HepG2 (cell line): ENCODE data around the gene ARAP1.

Experiments
- CTCF ChIP-seq: sonication (generic); formaldehyde crosslinking; IDR thresholded peaks from 2 replicates; pipeline ENCODE4 v1.5.0; 2020; ENCODE audit warnings: mild to moderate bottlenecking, missing genetic modification reagents, moderate library complexity
- DPF2 ChIP-seq: sonication (generic); formaldehyde crosslinking; IDR thresholded peaks from 2 replicates; pipeline ENCODE4 v1.4.0; 2020; ENCODE audit warnings: mild to moderate bottlenecking, low read depth, missing genetic modification reagents, borderline replicate concordance
- ETS1 ChIP-seq: sonication (generic); formaldehyde crosslinking; IDR thresholded peaks from 2 replicates; pipeline ENCODE4 v1.4.0; 2020; ENCODE audit warnings: missing genetic modification reagents
- GABPA ChIP-seq, 2 experiments: IDR thresholded peaks; 2 replicates each; pipeline ENCODE4 v1.6.1; 2011 to 2016; ENCODE audit warnings: low read depth in 2 of 2, low read length in 1 of 2, missing biosample characterization in 1 of 2, missing genetic modification characterization in 1 of 2
- HOXA7 ChIP-seq: sonication (generic); formaldehyde crosslinking; IDR thresholded peaks from 2 replicates; pipeline ENCODE4 v1.8.1; 2022; ENCODE audit warnings: mild to moderate bottlenecking, missing genetic modification reagents, moderate library complexity
- NFE2L2 ChIP-seq: fragments of 150-350 bp; IDR thresholded peaks from 2 replicates; pipeline ENCODE4 v1.6.1; 2014; ENCODE audit warnings: low read length
- PRDM10 ChIP-seq: sonication (generic); formaldehyde crosslinking; IDR thresholded peaks from 2 replicates; pipeline ENCODE4 v1.4.0; 2020; ENCODE audit warnings: low read depth, missing genetic modification reagents
- SIN3A ChIP-seq: IDR thresholded peaks from 2 replicates; pipeline ENCODE4 v1.6.1; 2011; ENCODE audit warnings: low read depth, mild to moderate bottlenecking, control low read depth, low read length, borderline replicate concordance
- SMC3 ChIP-seq: IDR thresholded peaks from 2 replicates; pipeline ENCODE4 v1.6.1; 2011; ENCODE audit warnings: low read length, improper control_type of control experiment
- SRSF1 ChIP-seq: fragments of 200-400 bp; formaldehyde crosslinking; optimal IDR thresholded peaks from 2 replicates; pipeline ENCODE3; 2017; ENCODE audit warnings: mild to moderate bottlenecking, low read depth, low read length, moderate library complexity
- TERF1 ChIP-seq: sonication (generic); formaldehyde crosslinking; IDR thresholded peaks from 2 replicates; pipeline ENCODE4 v1.8.0; 2022; ENCODE audit warnings: mild to moderate bottlenecking, missing genetic modification reagents, moderate library complexity
- ZNF512 ChIP-seq: sonication (generic); formaldehyde crosslinking; IDR thresholded peaks from 2 replicates; pipeline ENCODE4 v1.4.0; 2020; ENCODE audit warnings: mild to moderate bottlenecking, missing genetic modification reagents
- ZNF709 ChIP-seq: sonication (generic); formaldehyde crosslinking; IDR thresholded peaks from 2 replicates; pipeline ENCODE4 v1.5.0; 2020; ENCODE audit warnings: mild to moderate bottlenecking, missing genetic modification reagents
- ZSCAN20 ChIP-seq: sonication (generic); formaldehyde crosslinking; IDR thresholded peaks from 2 replicates; pipeline ENCODE4 v1.4.0; 2020; ENCODE audit warnings: missing genetic modification reagents, mild to moderate bottlenecking, borderline replicate concordance

GRCh38 chr11:72642043-72642883 lies 109.9 kb downstream of the ARAP1 start:
- TF ChIP-seq GABPA (IDR thresholded peaks at IDR 0.05; ENCODE audit: low read depth, low read length) (no peak), GABPA (CRISPR knock-in tag; IDR thresholded peaks at IDR 0.05; ENCODE audit: low read depth) (no peak), CTCF (no peak), SMC3 (no peak), DPF2 (no peak), SRSF1 (no peak), PRDM10 (CRISPR knock-in tag) (no peak), ETS1 (CRISPR knock-in tag) (no peak), HOXA7 (CRISPR knock-in tag) (no peak), NFE2L2 (no peak), TERF1 (CRISPR knock-in tag) (no peak), ZNF512 (CRISPR knock-in tag) (no peak), ZNF709 (CRISPR knock-in tag) (no peak), ZSCAN20 (CRISPR knock-in tag) (no peak), SIN3A (no peak)
